ENCODE results near the gene SRSF12.

The SRSF12 gene

DNA sequence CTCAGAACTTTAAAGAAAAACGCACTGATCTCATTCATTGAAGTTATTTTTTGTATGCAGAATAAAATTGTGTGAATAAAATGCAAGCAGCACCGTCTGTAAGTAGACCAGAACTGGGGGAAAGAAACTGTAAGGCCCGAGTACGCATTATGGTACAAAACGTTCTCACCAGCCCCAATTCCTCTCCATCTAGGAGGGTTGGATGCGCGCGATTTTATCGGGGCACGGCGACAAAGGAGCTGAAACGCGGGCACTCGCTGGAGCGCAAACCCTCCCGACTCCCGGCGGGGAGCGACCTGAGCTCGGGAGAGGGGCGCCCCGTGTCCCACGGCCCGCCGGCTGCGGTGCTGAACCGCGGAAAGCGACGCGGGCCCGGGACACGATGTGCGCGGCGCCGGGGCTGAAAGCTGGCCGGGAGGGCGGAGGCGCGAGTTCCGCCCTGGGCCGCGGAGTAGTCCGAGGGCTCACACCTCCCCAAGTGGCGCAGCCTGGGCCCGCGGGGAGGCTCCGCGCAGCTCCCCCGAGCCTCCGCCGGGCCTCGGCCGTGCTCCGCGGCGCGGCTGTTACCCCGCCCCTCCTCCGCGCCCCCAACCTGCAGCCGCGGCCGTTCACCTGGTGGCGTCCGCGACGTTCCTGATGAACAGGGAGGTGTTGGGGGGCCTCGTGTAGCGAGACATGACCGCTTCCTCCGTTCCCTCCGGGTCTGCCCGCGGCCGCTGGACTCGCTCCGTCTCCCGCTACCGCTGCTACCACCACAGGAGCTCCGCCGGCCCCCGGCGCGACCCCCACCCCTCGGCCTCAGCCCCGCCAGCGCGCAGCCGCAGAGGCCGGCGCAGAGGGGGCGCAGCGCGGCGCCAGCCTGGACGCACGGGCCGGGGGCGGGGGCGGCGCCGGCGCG is at the start of gene SRSF12:
Gene SRSF12, minus strand, starts transcription at position 861 of the 898 bp plus-strand sequence. Its CDS starts 184 bp downstream, at position 677.
- DNase-seq (ENCODE audit: low read depth in 2 of 2) = peak; percentile 33 to 48
- TF ChIP-seq, protein P1, sequence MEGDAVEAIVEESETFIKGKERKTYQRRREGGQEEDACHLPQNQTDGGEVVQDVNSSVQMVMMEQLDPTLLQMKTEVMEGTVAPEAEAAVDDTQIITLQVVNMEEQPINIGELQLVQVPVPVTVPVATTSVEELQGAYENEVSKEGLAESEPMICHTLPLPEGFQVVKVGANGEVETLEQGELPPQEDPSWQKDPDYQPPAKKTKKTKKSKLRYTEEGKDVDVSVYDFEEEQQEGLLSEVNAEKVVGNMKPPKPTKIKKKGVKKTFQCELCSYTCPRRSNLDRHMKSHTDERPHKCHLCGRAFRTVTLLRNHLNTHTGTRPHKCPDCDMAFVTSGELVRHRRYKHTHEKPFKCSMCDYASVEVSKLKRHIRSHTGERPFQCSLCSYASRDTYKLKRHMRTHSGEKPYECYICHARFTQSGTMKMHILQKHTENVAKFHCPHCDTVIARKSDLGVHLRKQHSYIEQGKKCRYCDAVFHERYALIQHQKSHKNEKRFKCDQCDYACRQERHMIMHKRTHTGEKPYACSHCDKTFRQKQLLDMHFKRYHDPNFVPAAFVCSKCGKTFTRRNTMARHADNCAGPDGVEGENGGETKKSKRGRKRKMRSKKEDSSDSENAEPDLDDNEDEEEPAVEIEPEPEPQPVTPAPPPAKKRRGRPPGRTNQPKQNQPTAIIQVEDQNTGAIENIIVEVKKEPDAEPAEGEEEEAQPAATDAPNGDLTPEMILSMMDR (IDR thresholded peaks at IDR 0.05; ENCODE audit: low read depth, low read length) = no peak

DNA sequence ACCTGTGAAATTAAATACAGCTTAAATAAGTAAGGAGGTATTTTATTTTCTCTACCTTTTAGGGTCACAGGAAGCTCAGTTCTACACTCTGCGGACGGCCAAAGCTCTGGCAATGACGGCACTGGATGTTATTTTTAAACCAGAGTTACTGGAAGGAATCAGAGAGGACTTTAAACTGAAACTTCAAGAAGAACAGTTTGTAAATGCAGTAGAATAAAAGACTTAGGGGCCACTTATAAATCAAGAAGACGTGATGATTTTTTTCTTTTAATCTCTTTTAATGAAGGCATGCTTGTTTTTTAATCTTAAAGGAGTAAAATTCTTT is 44.1 kb upstream of the SRSF12 start:
- peak in 1 of 2 donors; percentile 11 for DNase-seq (ENCODE audit: low read depth in 2 of 2)
- TF ChIP-seq, protein P1 (IDR thresholded peaks at IDR 0.05; ENCODE audit: low read depth, low read length) = no peak
- H3K4me3 ChIP-seq (replicated peaks in 1 of 2; ENCODE audit: low read depth in 2 of 2, low read length in 2 of 2) = no peak overlapping the region

More for the DNA sequence above, at the start of gene SRSF12:
- H3K4me3 ChIP-seq (replicated peaks in 1 of 2; ENCODE audit: low read depth in 2 of 2, low read length in 2 of 2) = peak within 1 kb of the TSS; percentile 51 to 61

DNA sequence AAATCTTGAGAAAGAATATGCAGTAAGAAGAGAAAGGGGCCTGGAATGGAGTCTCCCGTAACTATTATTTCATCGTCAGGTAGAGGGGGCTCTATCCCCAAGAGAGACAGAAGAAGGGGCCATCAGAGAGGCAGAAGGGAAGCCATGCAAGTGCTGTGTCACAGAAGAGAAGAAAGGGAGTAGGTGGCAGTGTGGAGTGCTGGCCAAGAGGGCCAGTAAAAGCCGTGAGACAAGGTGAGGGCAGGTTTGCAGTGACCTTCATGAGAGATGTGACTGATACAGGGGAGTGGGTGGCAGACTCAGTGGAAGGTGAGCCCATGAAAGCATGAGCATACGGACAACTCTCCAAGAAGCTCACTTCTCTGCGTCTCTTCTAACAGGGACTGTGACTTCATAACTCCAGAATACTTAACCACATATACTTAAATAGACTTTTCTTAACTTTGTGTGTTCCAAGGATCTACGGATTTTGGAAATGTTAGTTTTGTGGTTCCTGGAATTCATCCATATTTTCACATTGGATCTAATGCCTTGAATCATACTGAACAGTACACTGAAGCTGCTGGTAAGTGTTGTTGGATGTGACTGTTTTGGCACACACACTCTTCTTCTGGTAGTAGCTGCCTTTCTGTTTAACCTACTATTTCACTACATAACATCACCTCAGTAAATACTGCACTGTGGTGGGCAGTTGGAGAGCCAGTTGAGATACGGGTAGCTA is 43.6 kb upstream of the SRSF12 start:
- TF ChIP-seq, protein P1 (IDR thresholded peaks at IDR 0.05; ENCODE audit: low read depth, low read length) = no peak
- DNase-seq (ENCODE audit: low read depth in 2 of 2) = peak in 1 of 2 donors; percentile 13
- no peak overlapping the region for H3K4me3 ChIP-seq (replicated peaks in 1 of 2; ENCODE audit: low read depth in 2 of 2, low read length in 2 of 2)

DNA sequence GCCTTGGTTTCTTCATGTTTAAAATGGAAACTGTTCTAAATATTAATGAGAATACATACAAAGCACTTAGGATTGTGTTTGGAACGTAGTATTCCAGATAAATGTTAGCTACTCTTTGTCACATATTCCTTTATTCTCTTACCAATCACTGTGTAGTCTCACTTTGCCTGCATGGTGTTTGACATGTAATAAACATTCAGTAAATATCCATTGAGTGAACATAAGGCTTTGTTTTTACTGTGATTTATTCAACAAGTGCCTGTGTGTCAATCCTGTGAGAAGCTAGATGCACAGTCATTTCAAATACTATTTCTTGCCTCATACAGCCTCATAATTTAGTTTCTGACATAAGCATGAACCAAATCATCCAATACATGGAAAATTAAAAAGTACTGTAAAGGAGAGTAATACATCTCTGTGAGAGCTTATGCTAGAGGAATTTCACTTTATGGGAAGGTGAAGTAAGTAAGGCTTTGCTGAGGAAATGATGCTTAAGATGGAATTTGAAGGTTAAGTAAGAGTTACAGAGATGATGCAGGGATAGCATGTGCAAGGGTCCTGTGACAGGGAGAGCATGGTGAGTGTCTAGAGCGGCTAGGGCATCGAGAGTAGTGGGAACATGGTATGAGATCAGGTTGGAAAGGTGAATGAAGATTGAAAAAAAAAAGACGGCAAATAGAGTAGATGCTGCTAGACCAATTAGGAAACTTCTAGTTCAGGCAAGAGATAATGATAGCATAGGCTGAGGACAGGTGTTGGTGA is 42.6 kb upstream of the SRSF12 start:
- no peak overlapping the region for H3K4me3 ChIP-seq (replicated peaks in 1 of 2; ENCODE audit: low read depth in 2 of 2, low read length in 2 of 2)
- no peak for DNase-seq (ENCODE audit: low read depth in 2 of 2)
- TF ChIP-seq, protein P1 (IDR thresholded peaks at IDR 0.05; ENCODE audit: low read depth, low read length) = no peak

DNA sequence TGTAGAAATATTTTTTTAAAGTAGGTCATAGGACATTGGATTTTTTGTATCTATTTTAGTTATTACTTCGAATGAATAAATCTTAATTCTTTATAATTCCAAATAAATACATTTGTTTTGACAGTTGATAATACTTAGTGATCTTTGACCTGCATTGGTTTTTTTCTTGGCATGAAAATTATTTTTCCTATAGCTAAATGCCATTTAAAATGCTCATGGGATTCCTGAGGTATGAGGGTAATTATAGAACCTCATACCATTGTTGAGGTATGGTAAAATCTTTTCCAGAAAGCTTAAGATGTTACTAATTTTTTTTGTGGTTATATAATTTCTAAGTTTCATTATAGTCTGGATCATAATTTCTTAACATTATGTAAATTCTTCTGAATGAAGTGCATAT is 36.3 kb upstream of the SRSF12 start:
- peak in 1 of 2 donors; percentile 32 for DNase-seq (ENCODE audit: low read depth in 2 of 2)
- TF ChIP-seq, protein P1 (IDR thresholded peaks at IDR 0.05; ENCODE audit: low read depth, low read length) = no peak
- H3K4me3 ChIP-seq (replicated peaks in 1 of 2; ENCODE audit: low read depth in 2 of 2, low read length in 2 of 2) = no peak overlapping the region

DNA sequence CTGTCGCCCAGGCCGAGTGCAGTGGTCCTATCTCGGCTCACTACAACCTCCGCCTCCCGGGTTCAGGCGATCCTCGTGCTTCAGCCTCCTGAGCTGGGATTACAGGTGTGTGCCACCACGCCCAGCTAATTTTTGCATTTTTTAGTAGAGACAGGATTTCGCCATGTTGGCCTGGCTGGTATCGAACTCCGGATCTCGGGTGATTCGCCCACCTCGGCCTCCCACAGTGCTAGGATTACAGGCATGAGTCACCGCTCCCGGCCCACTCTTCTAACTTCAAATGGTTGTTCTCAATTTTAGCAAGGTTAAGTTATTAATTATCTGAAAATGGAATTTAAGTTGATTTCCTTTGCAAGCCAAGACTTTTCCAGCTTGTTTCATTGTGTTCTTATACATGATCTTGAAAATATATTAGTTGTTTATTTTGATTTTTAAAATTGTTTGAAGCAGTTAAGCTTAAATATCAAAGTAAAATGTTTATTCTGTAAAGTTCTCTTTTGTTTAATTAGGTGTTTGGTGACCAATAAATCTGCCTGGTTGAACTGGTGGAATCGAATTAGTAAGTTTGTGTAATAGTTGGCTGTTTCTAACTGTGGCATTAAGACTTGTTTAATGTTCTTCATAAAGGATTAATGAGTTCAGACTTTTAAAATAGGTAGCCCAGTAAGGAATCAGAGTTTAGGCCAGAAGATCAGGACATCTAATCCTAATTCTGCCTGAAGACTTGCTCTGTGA is 30.3 kb upstream of the SRSF12 start:
- DNase-seq (ENCODE audit: low read depth in 2 of 2) = peak in 1 of 2 donors; percentile 5
- H3K4me3 ChIP-seq (replicated peaks in 1 of 2; ENCODE audit: low read depth in 2 of 2, low read length in 2 of 2) = no peak overlapping the region

More for the DNA sequence above, 30.3 kb upstream of the SRSF12 start:
- TF ChIP-seq, protein P1 (IDR thresholded peaks at IDR 0.05; ENCODE audit: low read depth, low read length) = no peak
